ENCODE measurements around the gene UBE2V1. TPM values are rescaled to one million over a fixed set of nuclear protein-coding genes. Genes with fewer than 3 reads are reported as not detected.
A peak's percentile ranks its signal among the peaks of the same experiment; 100 is the strongest.

The UBE2V1 gene
- total RNA-seq, 3 donors from 2014 or later = 63.8 to 81.6 (median 79.9) TPM

- Histone ChIP-seq H3K4me1 (peaks cover 0 to 9% of the 10 kb centered on the region in 2 donors), H3K27ac (peak overlapping the region in 1 of 2 donors; percentile 52), H3K9me3 (no peaks in the 10 kb centered on the region), H3K4me3 (no peak overlapping the region), H3K36me3 (no peaks in the 10 kb centered on the region), H3K27me3 (no peaks in the 10 kb centered on the region)
- DNase-seq (ENCODE audit: low spot score in 2 of 2) = no peak
- intact Hi-C loops (cut with DNase I; ENCODE audit: low total_unique reads) = no loop called here
- TF ChIP-seq POLR2AphosphoS5 (IDR thresholded peaks at IDR 0.05) (no peak), POLR2A (IDR thresholded peaks at IDR 0.05) (no peak), CTCF (IDR thresholded peaks at IDR 0.05) (no peak)
Measured at GRCh38 chr20:50055524-50056083, 57.3 kb downstream of the UBE2V1 start.

GRCh38 chr20:50054626-50055511 is 58.1 kb downstream of the UBE2V1 start:
- H3K27ac ChIP-seq = peak overlapping the region in 1 of 2 donors; percentile 52
- H3K36me3 ChIP-seq = no peaks in the 10 kb centered on the region
- no peaks in the 10 kb centered on the region for H3K9me3 ChIP-seq
- H3K27me3 ChIP-seq = no peaks in the 10 kb centered on the region
- DNase-seq (ENCODE audit: low spot score in 2 of 2) = no peak
- peak overlapping the region in 2 of 3 donors; percentile 9 to 51 for H3K4me3 ChIP-seq
- peaks cover 0 to 9% of the 10 kb centered on the region in 2 donors for H3K4me1 ChIP-seq
- TF ChIP-seq CTCF (IDR thresholded peaks at IDR 0.05) = no peak
- TF ChIP-seq POLR2AphosphoS5 (IDR thresholded peaks at IDR 0.05) = peak in 1 of 3 donors; percentile 22
- intact Hi-C loops (cut with DNase I; ENCODE audit: low total_unique reads) = no loop called here

- no peak for TF ChIP-seq POLR2A (IDR thresholded peaks at IDR 0.05)
- TF ChIP-seq CTCF (IDR thresholded peaks at IDR 0.05) = no peak
- no peak for TF ChIP-seq POLR2AphosphoS5 (IDR thresholded peaks at IDR 0.05)
- Histone ChIP-seq H3K36me3 (no peaks in the 10 kb centered on the region), H3K4me1 (peaks cover 0 to 9% of the 10 kb centered on the region in 2 donors), H3K27me3 (no peaks in the 10 kb centered on the region), H3K4me3 (no peak overlapping the region), H3K27ac (no peak overlapping the region), H3K9me3 (no peaks in the 10 kb centered on the region)
- no peak for DNase-seq (ENCODE audit: low spot score in 2 of 2)
- intact Hi-C loops (cut with DNase I; ENCODE audit: low total_unique reads) = no loop called here
Measured at GRCh38 chr20:50054231-50054547, 58.8 kb downstream of the UBE2V1 start.

- H3K9me3 ChIP-seq = no peaks in the 10 kb centered on the region
- peaks cover 0 to 9% of the 10 kb centered on the region in 2 donors for H3K4me1 ChIP-seq
- intact Hi-C loops (cut with DNase I; ENCODE audit: low total_unique reads) = no loop called here
- DNase-seq (ENCODE audit: low spot score in 2 of 2) = no peak
- H3K27me3 ChIP-seq = no peaks in the 10 kb centered on the region
- TF ChIP-seq POLR2AphosphoS5 (IDR thresholded peaks at IDR 0.05) (no peak), CTCF (IDR thresholded peaks at IDR 0.05) (no peak), POLR2A (IDR thresholded peaks at IDR 0.05) (no peak)
- no peak overlapping the region for H3K27ac ChIP-seq
- peak overlapping the region in 1 of 3 donors; percentile 33 for H3K4me3 ChIP-seq
- no peaks in the 10 kb centered on the region for H3K36me3 ChIP-seq
Measured at GRCh38 chr20:50053362-50054230, 59.4 kb downstream of the UBE2V1 start.
